IMR-90 (cell line): Measurements from ENCODE around the gene EIF4G2. TPM values are rescaled to one million over a fixed set of nuclear protein-coding genes. Genes with fewer than 3 reads are reported as not detected.

Experiments used
- ATAC-seq: fragments of 200-7000 bp; cut with Tn5 transposase; 2 replicates; pipeline ENCODE4 v1.9.1; 2020; ENCODE audit warnings: low read depth, mild to moderate bottlenecking, moderate library complexity
- BruUV-seq: library from RNA; stranded (reverse); fragments of 400-500 nt; replicated peaks from 2 replicates; lab custom pipeline; 2021; lab: Mats Ljungman, UMichigan
- CTCF ChIA-PET: fragments of 300-600 bp; formaldehyde crosslinking; extraction: SDS; loops from one replicate; lab custom pipeline; 2021; ENCODE audit warnings: antibody characterized with exemption; lab: Yijun Ruan, JAX
- POLR2A ChIA-PET: fragments of 300-600 bp; sonication (Branson Sonifier 250); formaldehyde crosslinking; loops from one replicate; lab custom pipeline; 2022; ENCODE audit warnings: antibody characterized with exemption; ENCODE audit not compliant: unreplicated experiment; lab: Charles Lee
- DNase-seq: peaks from one replicate; pipeline ENCODE4 v3.0.0; 2013
- H2AFZ ChIP-seq: replicated peaks from 2 replicates; pipeline ENCODE3; 2013; ENCODE audit warnings: low read length, mild to moderate bottlenecking; ENCODE audit not compliant: poor library complexity
- H2AK5ac ChIP-seq: 2 replicates; pipeline ENCODE4 v1.6.1; 2013; ENCODE audit warnings: low read depth, low read length, inconsistent platforms
- H2AK9ac ChIP-seq: replicated peaks from 2 replicates; pipeline ENCODE3; 2013; ENCODE audit warnings: mild to moderate bottlenecking, low read depth, low read length, moderate library complexity; ENCODE audit not compliant: poor library complexity
- H2BK120ac ChIP-seq: 2 replicates; pipeline ENCODE4 v1.6.1; 2013; ENCODE audit warnings: low read depth, low read length, inconsistent platforms
- H2BK15ac ChIP-seq: 3 replicates; pipeline ENCODE4 v1.6.1; 2013; ENCODE audit warnings: low read depth, low read length, inconsistent platforms
- H2BK20ac ChIP-seq: 2 replicates; pipeline ENCODE4 v1.6.1; 2013; ENCODE audit warnings: low read depth, mild to moderate bottlenecking, inconsistent platforms, low read length, moderate library complexity
- H2BK5ac ChIP-seq: 2 replicates; pipeline ENCODE4 v1.6.1; 2013; ENCODE audit warnings: mild to moderate bottlenecking, low read depth, low read length, inconsistent platforms; ENCODE audit not compliant: poor library complexity, severe bottlenecking
- H3K14ac ChIP-seq: replicated peaks from 2 replicates; pipeline ENCODE4 v1.6.1; 2013; ENCODE audit warnings: low read depth, low read length, inconsistent platforms
- H3K18ac ChIP-seq: 2 replicates; pipeline ENCODE4 v1.6.1; 2013; ENCODE audit warnings: low read depth, low read length, control low read depth
- H3K23ac ChIP-seq: 2 replicates; pipeline ENCODE4 v1.6.1; 2013; ENCODE audit warnings: low read depth, low read length, inconsistent platforms
- H3K27ac ChIP-seq: 2 replicates; pipeline ENCODE4 v1.5.1; 2013; ENCODE audit warnings: mild to moderate bottlenecking, control low read depth, low read length; ENCODE audit not compliant: insufficient read depth
- H3K27me3 ChIP-seq: 2 replicates; pipeline ENCODE4 v1.6.1; 2013; ENCODE audit warnings: low read length; ENCODE audit not compliant: control insufficient read depth, insufficient read depth
- H3K36me3 ChIP-seq: 2 replicates; pipeline ENCODE4 v1.6.1; 2013; ENCODE audit warnings: low read length, mixed read lengths; ENCODE audit not compliant: control insufficient read depth, insufficient read depth
- H3K4ac ChIP-seq: 2 replicates; pipeline ENCODE4 v1.6.1; 2013; ENCODE audit warnings: low read depth, low read length, inconsistent platforms
- H3K4me1 ChIP-seq: 2 replicates; pipeline ENCODE4 v1.6.1; 2013; ENCODE audit warnings: low read length, mixed read lengths; ENCODE audit not compliant: control insufficient read depth, insufficient read depth
- H3K4me2 ChIP-seq: 2 replicates; pipeline ENCODE4 v1.6.1; 2013; ENCODE audit warnings: low read depth, mild to moderate bottlenecking, control low read depth, low read length, moderate library complexity
- H3K4me3 ChIP-seq: 2 replicates; pipeline ENCODE4 v1.5.1; 2013; ENCODE audit warnings: low read depth, mild to moderate bottlenecking, control low read depth, low read length, moderate library complexity; ENCODE audit not compliant: insufficient read depth
- H3K56ac ChIP-seq: 2 replicates; pipeline ENCODE4 v1.6.1; 2013; ENCODE audit warnings: low read length, inconsistent platforms; ENCODE audit not compliant: insufficient read depth; ENCODE audit errors: extremely low read depth
- H3K79me1 ChIP-seq, 2 experiments: 2 replicates each; pipeline ENCODE4 v1.6.1; 2013; ENCODE audit warnings: low read length in 2 of 2, inconsistent platforms in 1 of 2, low read depth in 1 of 2
- H3K9ac ChIP-seq: 2 replicates; pipeline ENCODE4 v1.6.1; 2013; ENCODE audit warnings: low read depth, low read length, control low read depth
- H3K9me1 ChIP-seq: 2 replicates; pipeline ENCODE4 v1.6.1; 2013; ENCODE audit warnings: low read length, inconsistent platforms; ENCODE audit not compliant: insufficient read depth
- H3K9me3 ChIP-seq: 2 replicates; pipeline ENCODE4 v1.6.1; 2013; ENCODE audit warnings: low read length; ENCODE audit not compliant: control insufficient read depth, insufficient read depth
- H4K20me1 ChIP-seq: 2 replicates; pipeline ENCODE4 v1.6.1; 2013; ENCODE audit warnings: low read length, inconsistent platforms; ENCODE audit not compliant: insufficient read depth
- H4K5ac ChIP-seq: 2 replicates; pipeline ENCODE4 v1.6.1; 2013; ENCODE audit warnings: mild to moderate bottlenecking, low read depth, low read length, control low read depth
- H4K8ac ChIP-seq, 2 experiments: 2 replicates each; pipeline ENCODE4 v1.6.1; 2013; ENCODE audit warnings: low read depth in 2 of 2, low read length in 2 of 2, control low read depth in 1 of 2, inconsistent platforms in 1 of 2
- H4K91ac ChIP-seq: 2 replicates; pipeline ENCODE4 v1.6.1; 2013; ENCODE audit warnings: low read depth, low read length, inconsistent platforms; ENCODE audit not compliant: insufficient read depth
- BHLHE40 ChIP-seq: fragments of 150-350 bp; IDR thresholded peaks from 2 replicates; pipeline ENCODE4 v1.6.1; 2016; ENCODE audit warnings: mild to moderate bottlenecking, low read depth, low read length
- CEBPB ChIP-seq: IDR thresholded peaks from 2 replicates; pipeline ENCODE4 v1.6.1; 2012; ENCODE audit warnings: low read depth, low read length, improper control_type of control experiment
- CTCF ChIP-seq: conservative IDR thresholded peaks from 2 replicates; pipeline ENCODE4 v1.5.1; 2012; ENCODE audit warnings: mild to moderate bottlenecking, low read depth, low read length, improper control_type of control experiment
- ELK1 ChIP-seq: fragments of 150-350 bp; IDR thresholded peaks from 2 replicates; pipeline ENCODE4 v1.6.1; 2016; ENCODE audit warnings: low read depth, mild to moderate bottlenecking, low read length, moderate library complexity, borderline replicate concordance
- FOS ChIP-seq: fragments of 150-350 bp; IDR thresholded peaks from 2 replicates; pipeline ENCODE4 v1.6.1; 2016; ENCODE audit warnings: low read depth, low read length
- MAFK ChIP-seq: IDR thresholded peaks from 2 replicates; pipeline ENCODE4 v1.6.1; 2012; ENCODE audit warnings: low read depth, low read length, improper control_type of control experiment
- MAZ ChIP-seq: IDR thresholded peaks from 2 replicates; pipeline ENCODE4 v1.6.1; 2012; ENCODE audit warnings: low read depth, mild to moderate bottlenecking, low read length, improper control_type of control experiment, moderate library complexity, borderline replicate concordance
- MXI1 ChIP-seq: IDR thresholded peaks from 2 replicates; pipeline ENCODE4 v1.6.1; 2012; ENCODE audit warnings: low read depth, mild to moderate bottlenecking, low read length, moderate library complexity, borderline replicate concordance
- NFE2L2 ChIP-seq: fragments of 150-350 bp; IDR thresholded peaks from 2 replicates; pipeline ENCODE4 v1.6.1; 2016; ENCODE audit warnings: low read depth, mild to moderate bottlenecking, low read length
- POLR2A ChIP-seq: IDR thresholded peaks from 2 replicates; pipeline ENCODE4 v1.6.1; 2012; ENCODE audit warnings: mild to moderate bottlenecking, low read depth, low read length
- RAD21 ChIP-seq: IDR thresholded peaks from 2 replicates; pipeline ENCODE4 v1.6.1; 2012; ENCODE audit warnings: low read length, improper control_type of control experiment
- RFX5 ChIP-seq: IDR thresholded peaks from 2 replicates; pipeline ENCODE4 v1.8.0; 2012; ENCODE audit warnings: low read depth, mild to moderate bottlenecking, low read length, moderate library complexity
- USF2 ChIP-seq: fragments of 150-350 bp; IDR thresholded peaks from 2 replicates; pipeline ENCODE4 v1.6.1; 2017; ENCODE audit warnings: mild to moderate bottlenecking, antibody characterized with exemption, low read length, low read depth
- WGBS, 2 experiments: methylation state at CpG; one replicate each; pipeline versions ENCODE4 v1.1.5 to v1.1.7; 2013; ENCODE audit warnings: missing lambda C conversion rate in 2 of 2; ENCODE audit not compliant: insufficient read length in 1 of 2; ENCODE audit errors: extremely low coverage in 2 of 2; 5-methylcytosine and 5-hydroxymethylcytosine counted together
- dilution Hi-C: fragments of 300-500 bp; cut with HindIII; formaldehyde crosslinking; loops from one replicate; pipeline ENCODE4 v1.14.3; 2018; ENCODE audit warnings: low sequenced_read_pairs; ENCODE audit not compliant: unreplicated experiment
- in situ Hi-C: fragments of 300-500 bp; cut with MboI; formaldehyde crosslinking; loops from 3 replicates; pipeline ENCODE4 v1.14.3; 2019; ENCODE audit warnings: low sequenced_read_pairs, inconsistent platforms, mixed read lengths
- intact Hi-C: fragments of 100-400 bp; cut with micrococcal nuclease; formaldehyde crosslinking; loops from 2 replicates; pipeline ENCODE4 v1.10.0; 2022
- polyA plus RNA-seq, 3 experiments: library from polyadenylated mRNA; depleted of rRNA; stranded (reverse); fragments of >200 nt; gene quantifications; 2 replicates each; pipeline ENCODE4 v1.2.3, GENCODE V29; 2012; ENCODE audit warnings: low replicate concordance in 1 of 3
- total RNA-seq: library from RNA; depleted of rRNA; stranded (reverse); fragments of >200 nt; gene quantifications from 2 replicates; pipeline ENCODE4 v1.2.3, GENCODE V29; 2012

EIF4G2 gene
- total and polyA plus RNA-seq, 2 of the 4 experiments (the other 2 are of a cell fraction) = 492 to 1,216 TPM

GRCh38 chr11:10778217-10778970, 30.3 kb downstream of the EIF4G2 start:
- H3K27me3 ChIP-seq = no peaks in the 10 kb centered on the region
- H3K9me3 ChIP-seq = no peaks in the 10 kb centered on the region
- H2AK9ac ChIP-seq = peak overlapping the region; percentile 62
- peak overlapping the region; percentile 87 for H2BK5ac ChIP-seq
- peak overlapping the region; percentile 25; the same call in 1 of the 2 replicates for H2AK5ac ChIP-seq
- intact Hi-C loops (no loop called here), dilution Hi-C loops (no loop called here), in situ Hi-C loops (loop anchor here (25.0 kb wide), 1 partner anchor 1484 kb away; no protein-coding TSS in a partner anchor)
- peak overlapping the region; percentile 65 for H3K4ac ChIP-seq
- H3K4me2 ChIP-seq = peak overlapping the region; percentile 62
- H2AFZ ChIP-seq = peak overlapping the region; percentile 59
- peak overlapping the region; percentile 68 for H3K27ac ChIP-seq
- CTCF ChIA-PET = interaction anchor here (1.2 to 1.5 kb wide), 2 partner anchors 8 to 15 kb away, joined by 6 read pairs; no protein-coding TSS in a partner anchor
- H4K20me1 ChIP-seq = 0 out of 2 replicates have a peak, but pooled peaks cover 4% of the 10 kb centered on the region
- H3K14ac ChIP-seq = peak overlapping the region; percentile 66; the same call in 1 of the 2 replicates
- H3K9me1 ChIP-seq = peaks cover 11% of the 10 kb centered on the region
- ATAC-seq (peak; percentile 85), DNase-seq (peak; percentile 95)
- no peak overlapping the region for H3K4me3 ChIP-seq
- H4K91ac ChIP-seq = peak overlapping the region; percentile 45; the same call in 1 of the 2 replicates
- H3K9ac ChIP-seq = peak overlapping the region; percentile 3
- H3K4me1 ChIP-seq = peaks cover 10% of the 10 kb centered on the region
- POLR2A ChIA-PET = interaction anchor here (0.5 to 1.0 kb wide), 2 partner anchors 30 to 1027 kb away, joined by 3 to 5 read pairs; partner anchors contain the start of gene EIF4G2
- H4K5ac ChIP-seq = peak overlapping the region; percentile 47; the same call in 1 of the 2 replicates
- peak overlapping the region; percentile 69 for H3K23ac ChIP-seq
- BruUV-seq = no TSS peak
- peaks cover 32% of the 10 kb centered on the region for H3K36me3 ChIP-seq
- peak overlapping the region in 1 of 2 experiments; percentile 45; a peak in 1 of 4 replicates for H4K8ac ChIP-seq
- 25% methylated on average over 9 of the region's 13 CpGs; no CpG with 5 or more reads in 1 of the 2 experiments for WGBS, 2 experiments
- H3K56ac ChIP-seq = peak overlapping the region; percentile 25; the same call in 1 of the 2 replicates
- H2BK20ac ChIP-seq = peak overlapping the region; percentile 46
- 0 out of 4 replicates have a peak, but pooled peaks cover 4 to 5% of the 10 kb centered on the region in 2 experiments for H3K79me1 ChIP-seq
- H2BK120ac ChIP-seq = peak overlapping the region; percentile 71
- peak overlapping the region; percentile 18; the same call in 1 of the 3 replicates for H2BK15ac ChIP-seq
- peak overlapping the region; percentile 57 for H3K18ac ChIP-seq
- TF ChIP-seq CTCF (no peak), MXI1 (no peak), NFE2L2 (peak; percentile 70; the same call in 1 of the 2 replicates), ELK1 (no peak), CEBPB (peak; percentile 69), MAZ (no peak), BHLHE40 (no peak), MAFK (peak; percentile 40), RAD21 (no peak), POLR2A (peak; percentile 74; the same call in 1 of the 2 replicates), USF2 (no peak), FOS (peak; percentile 46; the same call in 1 of the 2 replicates), RFX5 (no peak)
